ENCODE results near the gene FKRP.
"Not testable (repeated sequence)": the region's sequence is repeated elsewhere in the genome, so short reads cannot be mapped to it uniquely, and the experiment has no call there.

The FKRP gene

DNA sequence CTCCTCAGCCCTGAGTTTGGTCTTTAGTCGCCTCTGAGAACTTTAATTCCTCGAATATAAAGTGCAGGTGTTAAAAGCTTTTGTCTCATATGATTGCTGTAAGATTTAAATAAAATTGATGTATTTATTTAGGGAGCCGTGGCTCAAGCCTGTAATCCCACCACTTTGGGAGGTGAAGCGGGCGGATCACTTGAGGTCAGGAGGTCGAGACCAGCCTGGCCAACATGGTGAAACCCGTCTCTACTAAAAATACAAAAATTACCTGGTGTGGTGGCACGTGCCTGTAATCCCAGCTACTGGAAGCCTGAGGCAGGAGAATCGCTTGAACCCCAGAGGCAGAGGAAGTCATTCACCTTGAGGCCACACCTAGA lies 43.1 kb downstream of the FKRP start:
- DNase-seq (ENCODE audit: insufficient read length, low spot score) = no peak
- TF ChIP-seq PAX5 (IDR thresholded peaks at IDR 0.05; ENCODE audit: insufficient read depth, low read length, severe bottlenecking) (no peak), POLR2A (IDR thresholded peaks at IDR 0.05; ENCODE audit: low read depth, low read length) (no peak), TAF1 (IDR thresholded peaks at IDR 0.05; ENCODE audit: low read depth, low read length) (no peak), SPI1 (IDR thresholded peaks at IDR 0.05; ENCODE audit: low read depth, low read length) (no peak), POLR2AphosphoS5 (IDR thresholded peaks at IDR 0.05; ENCODE audit: low read depth, low read length) (no peak), POU2F2 (IDR thresholded peaks at IDR 0.05; ENCODE audit: low read depth, low read length) (no peak)
- FAIRE-seq = no peak

DNA sequence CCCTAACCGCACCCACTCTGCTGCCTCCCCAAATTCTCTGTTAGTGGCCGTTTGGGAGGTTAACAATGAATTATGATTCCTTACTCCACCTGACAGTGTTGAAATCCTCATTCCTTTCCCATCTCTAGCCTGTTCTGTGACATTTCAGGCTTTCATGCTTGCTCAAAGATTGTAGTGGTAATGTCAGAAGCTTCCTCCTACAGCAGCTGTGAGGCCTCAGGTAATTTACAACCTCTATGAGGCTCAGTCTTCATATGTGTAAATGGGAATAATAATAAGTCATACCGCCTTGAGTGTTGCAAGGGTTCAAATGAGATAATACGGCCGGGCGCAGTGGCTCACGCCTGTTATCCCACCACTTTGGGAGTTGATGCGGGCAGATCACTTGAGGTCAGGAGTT lies 43.5 kb downstream of the FKRP start:
- DNase-seq (ENCODE audit: insufficient read length, low spot score) = no peak
- TF ChIP-seq POU2F2 (IDR thresholded peaks at IDR 0.05; ENCODE audit: low read depth, low read length) = no peak
- TF ChIP-seq PAX5 (IDR thresholded peaks at IDR 0.05; ENCODE audit: insufficient read depth, low read length, severe bottlenecking) = no peak
- no peak for TF ChIP-seq SPI1 (IDR thresholded peaks at IDR 0.05; ENCODE audit: low read depth, low read length)
- TF ChIP-seq POLR2A (IDR thresholded peaks at IDR 0.05; ENCODE audit: low read depth, low read length) = no peak
- TF ChIP-seq POLR2AphosphoS5 (IDR thresholded peaks at IDR 0.05; ENCODE audit: low read depth, low read length) = no peak
- TF ChIP-seq TAF1 (IDR thresholded peaks at IDR 0.05; ENCODE audit: low read depth, low read length) = no peak
- no peak for FAIRE-seq

DNA sequence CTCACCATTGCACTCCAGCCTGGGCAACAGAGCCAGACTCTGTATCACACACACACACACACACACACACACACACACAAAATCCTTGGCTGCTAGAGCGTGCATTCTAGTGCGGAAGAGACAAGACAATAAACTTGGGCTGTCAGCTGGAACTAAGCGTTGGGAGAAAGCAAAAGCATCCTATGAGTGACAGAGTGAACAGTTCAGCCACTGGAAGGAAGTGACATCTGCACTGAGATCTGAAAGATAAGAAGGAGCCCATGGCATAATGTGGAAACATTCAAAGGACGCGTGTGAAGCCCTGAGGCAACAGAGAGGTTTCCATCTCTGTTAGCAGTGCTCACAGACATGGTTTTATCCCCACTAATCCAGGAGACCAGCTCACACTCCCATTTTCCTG lies 46.1 kb downstream of the FKRP start:
- FAIRE-seq = peak; percentile 59
- TF ChIP-seq POLR2A (IDR thresholded peaks at IDR 0.05; ENCODE audit: low read depth, low read length) = no peak
- peak; percentile 51; the same call in 1 of the 2 replicates for TF ChIP-seq SPI1 (IDR thresholded peaks at IDR 0.05; ENCODE audit: low read depth, low read length)
- TF ChIP-seq TAF1 (IDR thresholded peaks at IDR 0.05; ENCODE audit: low read depth, low read length) = no peak
- no peak for TF ChIP-seq POLR2AphosphoS5 (IDR thresholded peaks at IDR 0.05; ENCODE audit: low read depth, low read length)
- no peak for DNase-seq (ENCODE audit: insufficient read length, low spot score)

DNA sequence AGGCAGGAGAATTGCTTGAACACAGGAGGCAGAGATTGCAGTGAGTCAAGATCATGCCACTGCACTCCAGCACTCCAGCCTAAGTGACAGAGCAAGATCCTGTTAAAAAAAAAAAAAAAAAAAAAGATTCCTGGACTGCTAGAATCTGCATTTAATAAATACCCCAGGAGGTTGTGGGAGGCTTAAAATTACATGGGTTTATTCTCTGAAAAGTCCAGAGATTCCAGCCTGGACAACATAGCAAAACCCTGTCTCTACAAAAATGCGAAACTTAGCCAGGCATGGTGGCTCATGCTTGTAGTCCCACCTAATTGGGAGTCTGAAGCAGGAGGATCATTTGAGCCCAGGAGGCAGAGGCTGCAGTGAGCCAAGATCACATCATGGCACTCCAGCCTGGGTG lies 52.0 kb downstream of the FKRP start:
- TF ChIP-seq PAX5 (IDR thresholded peaks at IDR 0.05; ENCODE audit: insufficient read depth, low read length, severe bottlenecking) (no peak), SPI1 (IDR thresholded peaks at IDR 0.05; ENCODE audit: low read depth, low read length) (no peak), POLR2AphosphoS5 (IDR thresholded peaks at IDR 0.05; ENCODE audit: low read depth, low read length) (no peak), POU2F2 (IDR thresholded peaks at IDR 0.05; ENCODE audit: low read depth, low read length) (no peak), POLR2A (IDR thresholded peaks at IDR 0.05; ENCODE audit: low read depth, low read length) (no peak), TAF1 (IDR thresholded peaks at IDR 0.05; ENCODE audit: low read depth, low read length) (no peak)
- DNase-seq (ENCODE audit: insufficient read length, low spot score) = no peak
- FAIRE-seq = no peak

DNA sequence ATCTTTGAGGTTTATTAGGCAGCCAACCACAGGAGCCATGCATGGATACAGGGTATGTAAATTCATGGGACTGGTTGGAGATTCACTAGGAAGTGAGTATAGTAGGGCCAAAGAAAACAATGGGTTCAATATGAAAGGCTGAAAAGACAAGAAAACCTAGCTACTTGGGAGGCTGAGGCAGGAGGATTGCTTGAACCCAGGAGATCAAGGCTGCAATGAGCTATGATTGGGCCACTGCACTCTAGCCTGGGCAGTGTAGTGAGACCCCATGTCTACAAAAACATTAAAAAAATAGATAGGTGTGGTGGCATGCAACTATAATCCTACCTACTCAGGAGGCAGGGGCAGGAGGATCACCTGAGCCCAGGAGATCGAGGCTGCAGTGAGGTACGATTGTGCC lies 52.9 kb downstream of the FKRP start:
- DNase-seq (ENCODE audit: insufficient read length, low spot score) (no peak), FAIRE-seq (no peak)
- no peak for TF ChIP-seq POLR2A (IDR thresholded peaks at IDR 0.05; ENCODE audit: low read depth, low read length)
- no peak for TF ChIP-seq SPI1 (IDR thresholded peaks at IDR 0.05; ENCODE audit: low read depth, low read length)
- no peak for TF ChIP-seq PAX5 (IDR thresholded peaks at IDR 0.05; ENCODE audit: insufficient read depth, low read length, severe bottlenecking)
- no peak for TF ChIP-seq POU2F2 (IDR thresholded peaks at IDR 0.05; ENCODE audit: low read depth, low read length)
- TF ChIP-seq TAF1 (IDR thresholded peaks at IDR 0.05; ENCODE audit: low read depth, low read length) = no peak
- TF ChIP-seq POLR2AphosphoS5 (IDR thresholded peaks at IDR 0.05; ENCODE audit: low read depth, low read length) = no peak

DNA sequence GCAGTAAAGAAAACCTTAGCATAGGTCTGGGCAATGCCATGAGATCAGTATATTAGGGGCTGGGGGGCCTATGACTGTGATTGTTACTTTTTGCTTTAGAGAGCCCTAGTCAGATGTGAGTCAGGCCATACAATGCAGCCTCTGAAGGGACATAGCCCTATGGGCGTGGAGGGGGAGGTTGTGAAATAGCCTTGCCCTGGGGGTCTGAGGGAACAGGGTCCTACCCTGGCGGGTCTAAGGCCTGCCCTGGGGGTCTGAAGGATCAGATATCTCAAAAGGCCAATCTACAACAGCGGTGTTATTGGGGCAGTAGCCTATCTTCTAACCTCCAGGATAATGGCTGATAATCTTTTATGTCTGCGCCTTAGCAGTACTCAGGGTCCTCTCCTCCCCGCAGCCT lies 56.3 kb downstream of the FKRP start:
- FAIRE-seq (no peak), DNase-seq (ENCODE audit: insufficient read length, low spot score) (no peak)
- TF ChIP-seq POLR2A (IDR thresholded peaks at IDR 0.05; ENCODE audit: low read depth, low read length) (no peak), POLR2AphosphoS5 (IDR thresholded peaks at IDR 0.05; ENCODE audit: low read depth, low read length) (no peak), PAX5 (IDR thresholded peaks at IDR 0.05; ENCODE audit: insufficient read depth, low read length, severe bottlenecking) (no peak), TAF1 (IDR thresholded peaks at IDR 0.05; ENCODE audit: low read depth, low read length) (no peak), POU2F2 (IDR thresholded peaks at IDR 0.05; ENCODE audit: low read depth, low read length) (no peak), SPI1 (IDR thresholded peaks at IDR 0.05; ENCODE audit: low read depth, low read length) (no peak)

DNA sequence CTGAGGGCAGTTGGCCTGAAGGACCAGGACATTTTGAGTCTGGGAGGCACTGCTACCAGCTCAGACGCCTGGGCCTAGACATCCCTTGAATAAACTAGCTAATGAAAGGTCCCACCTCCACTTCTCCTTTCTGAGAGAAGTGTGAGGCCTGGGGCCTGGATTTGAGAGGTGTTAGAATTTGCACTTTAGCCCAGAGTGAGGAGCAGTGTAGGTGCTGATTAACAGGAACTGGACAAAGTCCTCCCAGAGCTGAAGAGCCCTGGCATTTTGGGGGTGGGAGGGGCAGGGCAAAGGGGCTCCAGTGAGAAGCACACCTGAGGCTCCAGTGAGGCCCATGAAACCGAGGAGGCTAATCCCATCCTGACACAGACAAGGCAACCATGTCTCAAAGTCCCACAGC lies 57.7 kb downstream of the FKRP start:
- no peak for DNase-seq (ENCODE audit: insufficient read length, low spot score)
- TF ChIP-seq POLR2A (IDR thresholded peaks at IDR 0.05; ENCODE audit: low read depth, low read length) = no peak
- TF ChIP-seq SPI1 (IDR thresholded peaks at IDR 0.05; ENCODE audit: low read depth, low read length) = peak; percentile 45; the same call in 1 of the 2 replicates
- FAIRE-seq = no peak

DNA sequence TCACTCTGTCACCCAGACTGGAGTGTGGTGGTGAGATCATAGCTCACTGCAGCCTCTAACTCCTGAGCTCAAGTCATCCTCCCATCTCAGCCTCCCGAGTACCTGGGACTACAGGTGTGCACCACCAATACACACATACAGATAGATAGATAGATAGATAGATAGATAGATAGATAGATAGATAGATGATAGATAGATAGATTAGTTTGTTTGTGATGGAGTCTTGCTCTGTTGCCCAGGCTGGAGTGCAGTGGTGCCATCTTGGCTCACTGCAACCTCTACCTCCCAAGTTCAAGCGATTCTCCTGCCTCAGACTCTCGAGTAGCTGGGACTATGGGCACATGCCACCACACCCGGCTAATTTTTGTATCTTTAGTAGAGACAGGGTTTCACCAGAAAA lies 58.6 kb downstream of the FKRP start:
- DNase-seq (ENCODE audit: insufficient read length, low spot score); FAIRE-seq: not testable (repeated sequence)

DNA sequence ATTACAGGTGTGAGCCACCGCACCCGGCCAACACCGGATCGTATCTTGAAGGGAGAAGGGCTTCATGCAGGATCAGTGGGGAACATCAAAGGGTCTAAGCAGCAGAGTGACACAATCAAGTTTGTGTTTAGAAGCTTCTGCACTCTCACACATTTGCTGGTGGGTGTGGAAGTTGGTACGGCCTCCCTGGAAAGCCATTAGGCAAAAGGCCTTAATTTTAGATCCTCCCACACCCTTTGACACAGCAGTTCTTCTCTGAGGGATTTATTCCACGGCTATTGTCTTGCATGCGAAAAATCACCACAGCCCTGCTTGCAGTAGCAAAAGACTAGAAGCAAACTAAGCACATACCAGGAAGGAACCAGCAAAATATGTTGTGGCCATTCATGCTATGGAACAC lies 60.8 kb downstream of the FKRP start:
- TF ChIP-seq SPI1 (IDR thresholded peaks at IDR 0.05; ENCODE audit: low read depth, low read length) = no peak
- TF ChIP-seq POLR2AphosphoS5 (IDR thresholded peaks at IDR 0.05; ENCODE audit: low read depth, low read length) = no peak
- TF ChIP-seq POLR2A (IDR thresholded peaks at IDR 0.05; ENCODE audit: low read depth, low read length) = no peak
- no peak for TF ChIP-seq PAX5 (IDR thresholded peaks at IDR 0.05; ENCODE audit: insufficient read depth, low read length, severe bottlenecking)
- no peak for TF ChIP-seq TAF1 (IDR thresholded peaks at IDR 0.05; ENCODE audit: low read depth, low read length)
- TF ChIP-seq POU2F2 (IDR thresholded peaks at IDR 0.05; ENCODE audit: low read depth, low read length) = no peak
- FAIRE-seq (no peak), DNase-seq (ENCODE audit: insufficient read length, low spot score) (no peak)
